GM12892 (cell line): ENCODE results near the gene NTSR1.

Source experiments
- POLR2A ChIP-seq: IDR thresholded peaks from 2 replicates; pipeline ENCODE4 v1.6.1; 2011; ENCODE audit warnings: low read depth, low read length, control low read depth
- POLR2AphosphoS5 ChIP-seq: IDR thresholded peaks from 2 replicates; pipeline ENCODE4 v1.6.1; 2011; ENCODE audit warnings: low read depth, low read length, control low read depth
- TAF1 ChIP-seq: IDR thresholded peaks from 2 replicates; pipeline ENCODE4 v1.6.1; 2011; ENCODE audit warnings: low read depth, mild to moderate bottlenecking, control low read depth, low read length, borderline replicate concordance

DNA sequence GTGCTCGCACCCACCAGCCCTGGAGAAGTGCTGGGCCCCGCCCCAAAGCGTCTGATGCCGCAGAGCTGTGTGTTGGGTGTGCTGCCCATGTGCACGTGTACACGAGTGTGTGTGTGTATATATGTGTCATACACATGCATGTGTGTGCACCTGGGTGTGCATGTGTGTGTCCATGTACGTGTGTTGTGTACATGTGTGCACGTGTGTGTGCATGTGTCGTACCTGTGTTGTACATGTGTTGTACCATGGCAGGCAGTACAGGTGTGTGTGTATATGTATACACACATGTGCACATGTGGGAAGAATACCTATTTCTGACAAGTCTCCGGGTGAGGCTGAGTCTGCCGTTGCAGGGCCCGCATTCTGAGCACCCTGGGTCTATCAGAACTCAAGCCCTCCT lies 81.4 kb downstream of the NTSR1 start:
- TF ChIP-seq POLR2AphosphoS5 (no peak), POLR2A (no peak), TAF1 (no peak)
